Limb (tissue), 2 donors: ENCODE data around the gene OLFM3.

Source experiments
- DNase-seq, 2 donors: peaks; one replicate each; pipeline ENCODE4 v3.0.0-alpha.2; 2016; ENCODE audit errors: extremely low spot score in 2 of 2

OLFM3 gene

DNA sequence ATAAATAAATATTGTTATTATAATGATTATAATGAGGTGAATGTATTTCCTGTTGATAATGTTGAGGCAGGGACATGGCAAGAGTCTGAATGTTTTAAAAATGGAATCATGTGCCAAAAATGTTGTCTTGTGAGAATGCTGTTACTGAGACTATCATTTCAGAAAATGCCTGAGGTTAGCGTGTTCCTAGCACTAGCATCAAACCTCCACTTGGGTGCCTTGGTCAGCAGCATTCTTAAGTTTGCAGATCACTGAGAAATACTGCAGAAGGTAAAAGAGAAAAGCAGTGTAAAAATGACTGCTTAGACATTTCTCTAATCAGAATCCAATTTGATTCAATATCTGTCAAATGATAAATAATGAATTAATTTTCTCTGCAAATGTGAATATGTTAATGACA is 50.8 kb downstream of the OLFM3 start:
- DNase-seq, result no peak

DNA sequence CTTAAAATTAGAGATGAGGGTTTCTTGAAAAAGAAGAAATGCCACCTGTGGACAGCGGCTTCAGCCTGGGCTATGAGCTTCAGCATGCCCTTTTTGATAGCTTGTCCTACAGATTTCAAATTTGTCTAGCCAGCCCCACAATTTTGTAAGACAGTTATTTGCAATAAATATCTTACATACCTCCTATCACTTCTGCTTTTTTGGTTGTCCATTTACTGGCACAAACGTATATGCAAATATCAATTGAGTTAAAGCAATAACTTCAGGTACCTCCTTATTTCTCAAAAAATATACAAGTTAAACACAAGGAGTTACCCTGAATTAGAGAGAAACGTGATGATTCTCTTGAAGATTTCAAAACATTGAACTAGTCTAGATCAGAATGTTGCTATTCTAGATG is 53.5 kb downstream of the OLFM3 start:
- no peak for DNase-seq

DNA sequence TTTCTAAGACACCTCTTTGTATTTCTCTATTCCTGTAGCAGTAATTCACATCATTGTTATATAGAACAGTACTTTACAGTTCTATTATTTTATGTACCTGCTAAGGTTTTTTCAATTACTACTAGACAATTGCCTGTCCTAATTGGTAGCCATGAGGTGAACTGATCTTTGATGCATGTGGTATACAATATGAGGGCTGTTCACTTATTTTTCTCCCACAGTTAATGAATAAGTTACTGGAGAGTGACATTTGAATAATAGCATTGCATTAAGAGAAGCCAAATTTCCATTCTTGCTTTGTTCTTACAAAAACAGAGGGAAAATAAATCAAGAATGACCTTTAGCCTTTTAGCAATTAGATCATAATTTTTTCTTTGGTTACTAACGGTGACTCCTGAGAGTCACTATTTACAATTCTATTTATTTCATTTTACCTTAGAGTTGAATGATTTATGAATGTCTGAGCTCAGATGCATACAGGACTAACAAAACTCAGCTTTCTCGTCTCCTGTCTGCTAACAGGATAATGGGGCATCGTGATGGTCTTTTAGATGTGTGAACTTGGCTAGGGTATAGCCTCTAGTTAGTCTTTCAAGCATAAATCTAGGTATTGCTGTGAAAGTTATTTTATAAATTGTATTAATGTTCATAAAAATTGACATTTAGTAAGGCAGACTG is 54.1 kb downstream of the OLFM3 start:
- DNase-seq, result no peak

DNA sequence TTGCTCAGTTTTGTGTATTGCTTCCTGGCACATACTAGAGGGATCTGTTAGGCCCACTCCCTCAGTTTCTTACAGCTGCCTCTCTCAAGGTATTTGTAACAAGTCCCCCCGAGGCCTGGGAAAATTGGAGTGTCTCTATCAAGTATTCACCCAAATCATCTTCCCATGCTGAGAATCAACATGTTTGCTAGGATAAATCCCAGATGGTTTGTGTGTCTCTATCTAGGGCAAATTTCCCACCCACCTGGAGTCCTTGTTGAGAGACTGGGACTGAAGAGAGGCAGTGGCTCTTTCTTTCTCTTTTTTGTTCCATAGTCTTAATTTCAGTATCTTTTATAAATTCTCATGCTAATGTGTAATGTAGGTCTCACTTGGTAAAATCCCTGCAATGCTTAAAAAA is 58.0 kb downstream of the OLFM3 start:
- no peak for DNase-seq

GRCh38 chr1:101929343-101929742 is 67.4 kb downstream of the OLFM3 start:
- no peak for DNase-seq

DNA sequence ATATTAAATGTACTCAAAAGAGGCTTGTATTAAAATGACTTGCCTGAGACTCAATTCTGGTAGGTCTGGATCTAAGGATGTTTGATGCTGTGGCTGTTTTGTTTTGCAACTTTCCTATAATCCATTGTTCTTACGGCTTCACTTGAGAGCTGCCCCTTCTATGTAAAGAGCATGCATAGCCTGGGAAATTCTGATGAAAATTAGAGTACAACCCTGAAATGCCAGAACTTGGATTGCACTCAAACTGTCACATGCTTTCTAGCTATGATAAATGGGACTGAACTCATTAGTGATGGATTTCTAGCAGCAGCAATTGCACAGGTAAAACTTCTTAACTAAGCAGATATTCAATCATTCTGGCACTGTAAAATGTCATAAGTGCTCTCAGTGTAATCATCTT is 67.9 kb downstream of the OLFM3 start:
- DNase-seq, result no peak

DNA sequence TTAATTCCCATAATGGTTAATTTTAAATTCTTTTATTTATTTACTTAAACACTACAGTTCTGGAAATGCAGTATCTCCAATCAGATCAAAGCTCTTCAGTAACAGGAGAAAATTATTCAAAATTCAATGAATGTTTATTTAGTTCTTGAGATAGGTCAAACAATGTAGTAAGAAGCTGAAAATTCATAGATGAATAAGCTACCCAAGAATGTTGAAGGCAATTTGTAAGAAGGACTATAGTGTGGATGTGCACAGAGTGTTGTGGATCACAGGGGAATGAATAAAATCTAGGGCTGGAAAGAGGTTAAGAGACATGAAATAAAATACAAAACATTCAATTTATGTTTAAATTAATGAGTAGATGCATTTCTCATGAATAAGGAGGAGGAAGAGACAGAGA is 72.0 kb downstream of the OLFM3 start:
- no peak for DNase-seq

- no peak for DNase-seq
These were observed 76.1 kb downstream of the OLFM3 start for GRCh38 chr1:101920577-101920976.

DNA sequence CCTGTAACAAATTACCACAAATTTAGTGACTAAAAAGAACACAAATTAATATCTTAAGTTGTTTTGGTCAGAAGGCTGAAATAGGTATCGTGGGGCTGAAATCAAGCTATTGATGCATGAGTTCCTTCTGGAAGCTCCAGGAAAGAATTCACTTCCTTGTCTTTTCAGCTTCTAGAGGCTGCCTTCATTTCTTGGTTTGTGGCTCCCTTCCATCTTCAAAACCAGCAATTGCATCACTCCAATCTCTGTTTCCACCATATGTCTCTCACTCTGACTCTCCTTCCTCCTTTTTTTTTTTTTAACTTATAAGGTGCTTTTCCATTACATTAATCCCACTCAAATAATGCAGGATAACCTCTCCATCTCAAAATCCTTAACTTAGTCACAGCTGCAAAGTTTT is 78.4 kb downstream of the OLFM3 start:
- no peak for DNase-seq

- peak in 1 of 2 donors; percentile 14 for DNase-seq
These were observed 81.1 kb downstream of the OLFM3 start for GRCh38 chr1:101915597-101915996.

GRCh38 chr1:101914473-101915242 is 82.1 kb downstream of the OLFM3 start:
- DNase-seq, result no peak

- no peak for DNase-seq
These were observed 84.8 kb downstream of the OLFM3 start for GRCh38 chr1:101911894-101912293.

DNA sequence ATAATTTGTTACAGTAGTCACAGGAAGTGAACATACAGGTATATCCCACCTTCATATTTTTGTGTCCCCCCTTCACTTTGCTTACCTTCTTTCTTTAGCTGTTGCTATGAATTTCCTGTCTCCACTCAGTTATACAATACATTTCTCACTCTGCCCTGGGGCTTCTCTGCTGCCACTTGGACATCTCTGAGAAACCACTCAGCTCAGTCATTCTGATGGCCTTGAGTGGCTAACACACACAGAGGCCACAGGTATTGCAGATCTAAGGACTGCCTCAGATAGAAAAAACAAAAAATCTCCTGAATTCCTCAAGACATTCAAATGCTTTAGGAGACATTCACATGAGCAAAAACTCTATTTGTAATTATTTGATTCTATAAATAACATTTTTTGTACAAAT is 87.7 kb downstream of the OLFM3 start:
- no peak for DNase-seq

DNA sequence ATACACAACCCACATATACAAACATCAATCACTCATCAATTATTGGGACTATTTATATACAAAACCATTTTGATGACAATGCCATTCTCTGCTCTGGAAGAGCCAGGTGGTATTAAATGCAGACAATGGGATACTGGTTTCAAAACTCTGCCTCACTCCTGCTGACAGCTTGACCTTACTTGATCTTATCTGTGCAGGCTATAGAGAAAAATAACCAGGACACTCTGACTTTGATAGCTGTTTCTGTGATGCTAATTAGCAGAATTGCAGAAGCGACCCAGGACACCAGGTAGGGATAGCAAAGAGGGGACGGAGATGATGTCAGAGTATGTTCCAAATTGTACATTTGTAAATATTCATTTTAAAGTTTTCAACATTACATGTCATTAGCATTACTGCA is 89.5 kb downstream of the OLFM3 start:
- no peak for DNase-seq

GRCh38 chr1:101905283-101905835 is 91.4 kb downstream of the OLFM3 start:
- no peak for DNase-seq

DNA sequence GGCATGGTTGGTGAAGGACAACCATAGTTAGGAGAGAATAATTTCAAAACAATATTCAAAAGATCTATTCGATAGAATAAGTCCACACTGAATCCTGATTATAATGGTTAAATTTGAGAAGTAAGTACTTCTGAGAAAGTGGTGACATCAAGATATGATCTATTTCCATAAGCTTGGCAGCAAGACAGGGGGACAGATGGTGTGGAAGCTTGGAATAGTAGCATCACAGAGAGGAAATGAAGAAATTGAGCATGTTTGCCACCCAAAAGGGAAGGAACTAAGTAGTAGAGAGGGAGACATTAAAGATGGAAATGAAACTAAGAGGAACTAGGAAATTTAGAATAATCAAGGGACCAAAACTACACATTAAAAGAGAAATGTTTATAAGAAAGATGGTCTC is 94.5 kb downstream of the OLFM3 start:
- no peak for DNase-seq

- no peak for DNase-seq
These were observed 98.6 kb downstream of the OLFM3 start for GRCh38 chr1:101898137-101898536.

DNA sequence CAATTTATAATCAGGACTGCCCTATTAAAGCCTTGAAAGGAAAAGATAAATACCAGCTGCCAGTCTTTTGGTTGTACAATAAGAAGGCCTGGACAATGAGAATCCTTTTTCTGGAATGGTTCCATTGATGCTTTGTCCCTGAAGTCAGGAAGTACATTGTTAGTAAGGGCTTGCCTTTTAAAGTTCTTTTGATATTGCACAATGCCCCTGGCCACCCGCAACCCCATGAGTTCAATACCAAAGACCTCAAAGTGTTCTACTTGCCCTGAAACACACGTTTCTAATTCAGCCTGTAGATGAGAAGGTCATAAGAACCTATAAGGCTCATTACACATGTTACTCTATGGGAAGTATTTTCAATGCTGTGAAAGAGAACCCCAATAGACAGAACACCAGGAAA is 112.1 kb downstream of the OLFM3 start:
- DNase-seq, result no peak

- no peak for DNase-seq
These were observed 120.8 kb downstream of the OLFM3 start for GRCh38 chr1:101875891-101876290.

- no peak for DNase-seq
These were observed 123.1 kb downstream of the OLFM3 start for GRCh38 chr1:101873672-101874071.

DNA sequence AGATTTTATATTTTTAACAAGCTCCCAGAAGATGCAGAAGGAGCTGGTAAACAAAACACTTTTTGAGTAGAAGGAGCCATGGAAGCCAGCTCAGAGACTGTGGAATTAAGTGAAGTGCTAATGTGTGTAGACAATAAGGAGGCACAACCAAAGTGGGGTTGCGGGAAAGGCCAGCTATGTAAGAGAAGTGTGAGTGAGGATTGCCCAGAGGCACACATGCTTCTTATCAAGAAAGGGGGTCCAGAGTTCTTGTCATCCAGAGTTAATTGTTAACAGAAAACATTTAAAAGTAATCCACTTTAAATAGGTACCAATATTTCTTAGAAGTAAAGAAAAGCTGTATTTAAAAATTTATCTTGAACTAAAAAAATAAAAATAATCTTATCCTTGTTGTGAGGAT is 136.8 kb downstream of the OLFM3 start:
- no peak for DNase-seq

GRCh38 chr1:101854271-101854670 is 142.5 kb downstream of the OLFM3 start:
- no peak for DNase-seq

GRCh38 chr1:101852936-101853335 is 143.8 kb downstream of the OLFM3 start:
- DNase-seq, result no peak
